NCI-H1092 treated with DMSO at 0.1 percent for 48 hours (cell line): ENCODE measurements around the gene ASB14.
"Not testable (repeated sequence)": the region's sequence is repeated elsewhere in the genome, so short reads cannot be mapped to it uniquely, and the experiment has no call there.

Source experiments
- DNase-seq: peaks from one replicate; lab custom pipeline; 2025; lab: John Stamatoyannopoulos, UW

Gene ASB14

DNA sequence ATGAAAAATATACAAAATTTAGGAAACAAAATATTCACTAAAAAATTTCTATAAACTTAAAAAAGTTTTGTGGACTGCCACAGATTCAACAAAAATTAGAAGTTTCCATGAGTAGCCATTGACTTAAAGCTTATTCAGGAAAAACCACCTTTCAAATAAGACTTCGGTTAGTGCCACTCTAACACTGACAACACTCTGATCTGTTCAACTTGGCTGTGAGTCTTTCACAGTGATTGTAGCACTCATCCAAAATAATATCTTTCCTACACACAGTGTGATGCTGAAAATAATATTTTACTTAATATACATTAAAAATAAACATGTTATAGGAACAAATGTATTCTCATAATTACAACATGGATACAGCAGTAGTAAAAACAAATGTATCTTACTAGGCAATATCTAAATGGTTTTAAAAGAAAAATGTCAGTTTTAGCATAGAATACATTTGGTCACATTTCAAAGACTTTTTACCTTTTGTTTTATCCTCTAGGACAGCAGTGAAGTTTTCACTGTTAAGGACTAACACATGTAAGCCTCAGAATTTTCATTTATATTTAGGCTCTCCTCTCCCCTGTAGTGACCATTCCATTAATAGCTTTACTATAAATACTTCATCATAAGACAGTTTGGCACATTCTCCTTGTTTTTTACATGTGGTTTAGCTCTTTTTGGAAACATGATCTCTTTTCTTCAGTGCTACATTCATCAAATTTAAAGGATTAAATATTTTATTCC is at the start of gene ASB14:
ASB14 (minus strand) TSS at position 527 of the 738 bp plus-strand sequence. CDS start 652 bp downstream, outside the sequence.
- no peak for DNase-seq

DNA sequence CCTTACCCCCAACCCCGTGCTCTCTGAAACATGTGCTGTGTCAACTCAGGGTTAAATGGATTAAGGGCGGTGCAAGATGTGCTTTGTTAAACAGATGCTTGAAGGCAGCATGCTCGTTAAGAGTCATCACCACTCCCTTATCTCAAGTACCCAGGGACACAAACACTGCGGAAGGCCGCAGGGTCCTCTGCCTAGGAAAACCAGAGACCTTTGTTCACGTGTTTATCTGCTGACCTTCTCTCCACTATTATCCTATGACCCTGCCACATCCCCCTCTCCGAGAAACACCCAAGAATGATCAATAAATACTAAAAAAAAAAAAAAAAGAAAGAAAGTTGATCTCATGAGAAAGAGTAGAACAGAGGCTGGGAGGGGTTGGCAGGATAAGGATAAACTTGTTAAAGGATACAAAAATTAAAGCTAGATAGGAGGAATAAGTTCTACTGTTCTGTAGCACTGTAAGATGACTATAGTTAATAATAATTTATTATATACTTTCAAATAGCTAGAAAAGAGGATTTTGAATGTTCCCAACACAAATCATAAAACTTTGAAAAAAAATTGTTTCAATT is 46.7 kb upstream of the ASB14 start:
- DNase-seq: not testable (repeated sequence)

DNA sequence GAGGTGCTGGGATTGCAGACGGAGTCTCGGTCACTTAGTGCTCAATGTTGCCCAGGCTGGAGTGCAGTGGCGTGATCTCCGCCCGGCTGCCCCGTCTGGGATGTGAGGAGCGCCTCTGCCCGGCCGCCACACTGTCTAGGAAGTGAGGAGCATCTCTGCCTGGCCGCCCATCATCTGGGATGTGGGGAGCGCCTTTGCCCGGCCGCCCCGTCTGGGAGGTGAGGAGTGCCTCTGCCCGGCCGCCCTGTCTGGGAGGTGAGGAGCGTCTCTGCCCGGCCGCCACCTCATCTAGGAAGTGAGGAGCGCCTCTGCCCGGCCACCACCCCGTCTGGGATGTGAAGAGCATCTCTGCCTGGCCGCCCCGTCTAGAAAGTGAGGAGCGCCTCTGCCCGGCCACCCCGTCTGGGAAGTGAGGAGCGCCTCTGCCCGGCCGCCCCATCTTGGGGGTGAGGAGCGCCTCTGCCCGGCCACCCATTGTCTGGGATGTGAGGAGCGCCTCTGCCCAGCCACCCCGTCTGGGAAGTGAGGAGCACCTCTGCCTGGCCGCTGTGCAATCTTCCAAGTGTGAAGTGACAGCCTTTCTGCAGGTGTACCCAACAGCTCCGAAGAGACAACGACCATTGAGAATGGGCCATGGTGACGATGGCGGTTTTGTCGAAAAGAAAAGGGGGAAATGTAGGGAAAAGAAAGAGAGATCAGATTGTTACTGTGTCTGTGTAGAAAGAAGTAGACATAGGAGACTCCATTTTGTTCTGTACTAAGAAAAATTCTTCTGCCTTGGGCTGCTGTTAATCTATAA is 46.0 kb upstream of the ASB14 start:
- DNase-seq: not testable (repeated sequence)

DNA sequence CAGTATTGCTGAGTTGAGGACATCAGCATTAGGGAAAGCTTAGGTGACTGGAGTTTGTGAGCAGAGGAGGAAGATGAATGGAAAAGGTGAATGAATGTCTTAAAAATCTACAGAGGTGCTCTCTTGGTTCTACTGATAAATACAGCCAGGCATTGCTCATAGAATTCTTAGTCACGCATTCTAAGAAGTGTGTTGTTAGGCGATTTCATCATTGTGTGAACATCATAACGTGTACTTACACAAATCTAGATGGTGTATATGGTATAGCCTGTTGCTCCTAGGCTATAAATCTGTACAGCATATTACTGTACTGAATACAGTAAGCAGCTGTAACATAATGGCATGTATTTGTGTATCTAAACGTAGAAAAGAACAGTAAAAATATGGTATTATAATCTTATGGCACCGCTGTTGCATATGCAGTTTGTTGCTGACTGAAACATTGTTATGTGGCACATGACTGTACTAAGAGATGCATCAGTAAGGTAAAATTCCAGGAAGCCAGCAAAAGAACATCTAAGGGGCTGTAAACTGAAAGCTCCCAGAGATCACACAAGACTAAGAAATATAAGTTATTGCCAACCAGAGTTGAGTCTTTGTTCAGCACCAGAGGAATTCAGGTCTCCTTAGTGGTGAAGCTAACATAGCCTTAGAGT is 42.9 kb upstream of the ASB14 start:
- no peak for DNase-seq

GRCh38 chr3:57331078-57331610 is 38.7 kb upstream of the ASB14 start:
- DNase-seq: no peak

DNA sequence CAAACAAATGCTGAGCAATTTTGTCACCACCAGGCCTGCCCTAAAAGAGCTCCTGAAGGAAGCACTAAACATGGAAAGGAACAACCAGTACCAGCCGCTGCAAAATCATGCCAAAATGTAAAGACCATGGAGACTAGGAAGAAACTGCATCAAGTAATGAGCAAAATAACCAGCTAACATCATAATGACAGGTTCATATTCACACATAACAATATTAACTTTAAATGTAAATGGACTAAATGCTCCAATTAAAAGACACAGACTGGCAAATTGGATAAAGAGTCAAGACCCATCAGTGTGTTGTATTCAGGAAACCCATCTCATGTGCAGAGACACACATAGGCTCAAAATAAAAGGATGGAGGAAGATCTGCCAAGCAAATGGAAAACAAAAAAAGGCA is 34.0 kb upstream of the ASB14 start:
- not testable (repeated sequence) for DNase-seq

DNA sequence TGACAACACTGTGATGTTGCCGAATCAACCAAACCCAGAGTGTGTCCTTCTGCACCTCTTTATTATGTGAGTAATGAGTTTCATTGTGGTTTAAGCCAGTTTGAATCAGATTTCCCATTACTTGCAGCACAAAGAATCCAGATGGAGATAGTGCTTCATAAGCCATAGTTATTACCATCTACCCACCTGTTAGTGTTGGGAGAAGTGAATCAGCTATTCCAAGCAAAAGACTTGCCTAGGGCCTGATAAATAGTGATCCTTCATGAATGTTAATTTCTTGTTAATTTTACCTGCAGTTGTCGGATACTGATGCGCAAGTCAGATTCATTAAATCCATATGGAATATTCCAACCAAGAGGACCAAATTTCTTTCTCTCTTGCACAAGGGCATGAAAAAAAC is 21.7 kb upstream of the ASB14 start:
- DNase-seq: no peak

DNA sequence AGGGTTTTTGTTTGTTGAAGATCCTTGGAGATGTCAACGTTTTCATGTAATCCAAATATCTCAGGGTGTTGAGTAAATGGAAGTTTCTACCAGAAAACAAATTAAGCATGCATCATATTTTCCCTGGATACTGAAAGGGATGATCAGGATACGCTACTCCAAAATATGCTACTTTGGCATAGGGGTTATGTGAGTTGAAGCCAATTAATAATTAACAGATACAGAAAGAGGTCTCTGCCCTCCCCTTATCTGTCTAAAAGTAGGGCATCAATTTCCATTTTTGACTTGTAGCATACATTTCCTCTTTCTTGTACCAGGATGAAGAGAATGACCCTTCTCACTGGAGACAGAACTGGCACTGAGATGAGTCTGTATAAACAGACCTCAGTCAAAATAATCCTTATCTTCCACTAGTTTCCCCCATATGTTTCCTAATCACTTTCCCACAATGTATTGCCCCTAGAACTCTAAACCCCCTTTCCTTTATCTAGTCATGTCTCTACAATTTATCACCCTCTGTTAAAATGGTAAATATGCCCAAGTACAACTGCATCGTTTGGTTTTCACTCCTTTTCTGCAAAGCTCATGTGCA is 17.4 kb upstream of the ASB14 start:
- DNase-seq: no peak

DNA sequence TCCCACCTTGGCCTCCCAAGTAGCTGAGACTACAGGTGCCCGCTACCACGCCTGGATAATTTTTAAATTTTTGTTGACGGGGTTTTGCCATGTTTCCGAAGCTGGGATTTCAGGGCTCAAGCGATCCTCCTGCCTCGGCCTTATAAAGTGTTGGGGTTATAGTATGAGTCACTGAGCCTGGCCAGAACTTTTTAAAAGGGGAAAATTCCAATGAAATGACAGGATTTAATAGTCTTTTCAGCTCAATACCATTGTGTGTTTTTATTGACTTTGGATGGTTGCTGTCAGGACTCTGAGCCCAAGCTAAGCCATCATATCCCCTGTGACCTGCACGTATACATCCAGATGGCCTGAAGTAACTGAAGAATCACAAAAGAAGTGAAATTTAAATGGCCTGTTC is 11.0 kb upstream of the ASB14 start:
- not testable (repeated sequence) for DNase-seq

GRCh38 chr3:57298041-57298440 is 5.6 kb upstream of the ASB14 start:
- DNase-seq: no peak

- DNase-seq: no peak
Observed at GRCh38 chr3:57292897-57293526, 527 bp upstream of the ASB14 start.

DNA sequence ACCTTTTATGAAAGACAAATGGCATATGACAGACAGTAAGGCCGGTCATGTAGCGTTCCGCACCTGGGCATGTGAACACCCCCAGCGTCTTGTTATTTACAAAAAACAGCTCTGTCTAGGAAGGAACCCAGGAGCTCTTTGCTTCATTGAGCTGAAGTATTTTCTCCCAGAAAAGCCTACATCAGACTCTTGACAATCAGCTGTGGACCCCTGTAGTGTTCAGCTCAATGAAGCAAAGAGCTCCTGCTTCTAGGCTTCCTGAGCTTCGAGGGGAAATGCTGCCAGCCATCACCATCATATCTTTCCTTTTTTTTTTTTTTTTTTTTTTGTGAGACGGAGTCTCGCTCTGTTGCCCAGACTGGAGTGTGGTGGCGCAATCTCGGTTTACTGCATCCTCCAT is 4.1 kb downstream of the ASB14 start:
- no peak for DNase-seq

DNA sequence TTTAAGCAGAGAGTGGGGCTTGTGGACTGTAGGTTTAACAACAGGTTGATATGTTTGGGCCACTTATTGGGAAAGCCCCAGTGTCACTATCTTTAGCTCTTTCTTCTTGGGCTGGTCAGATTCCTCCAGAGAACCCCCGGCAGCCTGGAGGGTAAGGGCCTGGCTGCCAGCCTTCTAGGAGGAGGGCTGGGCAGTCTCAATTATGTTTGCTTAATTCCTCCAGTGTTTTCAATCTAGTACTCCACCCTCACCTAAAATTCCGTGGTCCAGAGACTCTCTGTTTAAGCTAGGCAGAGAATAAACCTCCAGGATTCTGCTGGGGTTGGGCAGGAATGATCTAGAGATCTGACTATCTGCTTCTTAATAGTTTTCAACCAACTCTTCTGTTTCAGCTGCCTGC is 5.3 kb downstream of the ASB14 start:
- no peak for DNase-seq

DNA sequence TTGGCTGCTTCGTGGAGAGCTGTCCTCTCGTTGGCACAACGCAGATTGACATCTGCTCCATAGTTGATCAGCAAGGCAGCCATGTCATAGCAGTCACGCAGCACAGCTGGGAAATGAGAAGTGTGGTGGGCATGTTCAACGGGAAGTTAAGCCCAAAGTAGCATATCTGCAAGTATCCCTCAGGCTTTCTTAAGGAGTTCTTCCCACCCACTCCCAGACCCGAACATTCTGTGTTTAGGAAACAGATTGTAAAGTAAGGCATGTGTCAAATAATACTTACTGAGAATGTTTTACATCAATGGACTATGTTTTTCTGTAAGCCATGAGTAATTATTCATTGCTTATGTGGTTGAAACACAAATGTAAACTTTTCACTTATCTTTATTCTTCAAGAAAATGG is 9.2 kb downstream of the ASB14 start:
- no peak for DNase-seq

GRCh38 chr3:57281715-57282114 is 10.8 kb downstream of the ASB14 start:
- no peak for DNase-seq

GRCh38 chr3:57279685-57280084 is 12.8 kb downstream of the ASB14 start:
- no peak for DNase-seq

GRCh38 chr3:57278237-57278636 is 14.2 kb downstream of the ASB14 start:
- no peak for DNase-seq

GRCh38 chr3:57275393-57275792 is 17.1 kb downstream of the ASB14 start:
- DNase-seq: no peak

- no peak for DNase-seq
Observed at GRCh38 chr3:57274845-57275244, 17.6 kb downstream of the ASB14 start.

DNA sequence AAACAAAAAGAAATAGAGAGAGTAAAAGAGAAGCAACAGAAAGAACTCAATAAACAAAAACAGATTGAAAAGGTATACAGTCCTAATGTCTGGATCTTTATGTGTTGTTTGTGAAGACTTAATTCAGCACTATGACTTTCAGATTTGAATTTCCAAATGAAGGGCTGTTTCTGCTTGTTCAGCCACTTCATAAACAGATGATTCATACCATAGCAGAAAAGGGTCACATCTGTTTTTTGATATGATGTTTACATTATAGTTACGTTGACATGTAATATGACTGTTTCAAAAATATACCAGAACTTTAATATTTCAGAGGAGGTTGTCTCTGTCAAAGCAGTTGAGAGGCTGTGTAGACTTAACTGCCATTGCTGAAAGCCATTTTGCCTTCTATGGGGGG is 24.1 kb downstream of the ASB14 start:
- no peak for DNase-seq

GRCh38 chr3:57261929-57262328 is 30.6 kb downstream of the ASB14 start:
- DNase-seq: no peak
